Measurements from ENCODE around the gene ARHGAP18.

Gene ARHGAP18

GRCh38 chr6:129558248-129558647 lies 151.7 kb downstream of the ARHGAP18 start:
- no peaks in the 10 kb centered on the region for H3K9me3 ChIP-seq (ENCODE audit: control insufficient read depth, insufficient read depth, low read length)
- no peaks in the 10 kb centered on the region for H3K79me2 ChIP-seq (ENCODE audit: control insufficient read depth, low read length)
- no peaks in the 10 kb centered on the region for H3K4me1 ChIP-seq (ENCODE audit: control insufficient read depth, low read length)
- H3K4me3 ChIP-seq (ENCODE audit: low read length), result no peak overlapping the region
- H3K27me3 ChIP-seq (ENCODE audit: control insufficient read depth, low read length), result peaks cover 5% of the 10 kb centered on the region; the same call in 1 of the 2 replicates
- no peaks in the 10 kb centered on the region for H3K36me3 ChIP-seq (ENCODE audit: control insufficient read depth, low read length)
- no peak overlapping the region for H3K4me2 ChIP-seq (ENCODE audit: low read length)
- TF ChIP-seq CTCF (IDR thresholded peaks at IDR 0.05; ENCODE audit: low read depth, low read length, poor library complexity, severe bottlenecking) (no peak), EZH2phosphoT487 (IDR thresholded peaks at IDR 0.05; ENCODE audit: borderline replicate concordance, low read length) (no peak)
- H3K9me2 ChIP-seq (replicated peaks; ENCODE audit: control insufficient read depth, low read length), result no peaks in the 10 kb centered on the region
- H3F3A ChIP-seq (ENCODE audit: control insufficient read depth, insufficient read depth), result no peaks in the 10 kb centered on the region
- H4K20me1 ChIP-seq (ENCODE audit: control insufficient read depth, insufficient read depth, low read depth, low read length), result no peaks in the 10 kb centered on the region
- no peak overlapping the region for H3K27ac ChIP-seq (ENCODE audit: low read depth, low read length)

- TF ChIP-seq EZH2phosphoT487 (IDR thresholded peaks at IDR 0.05; ENCODE audit: borderline replicate concordance, low read length), result no peak
- TF ChIP-seq CTCF (IDR thresholded peaks at IDR 0.05; ENCODE audit: low read depth, low read length, poor library complexity, severe bottlenecking), result no peak
- Histone ChIP-seq H4K20me1 (ENCODE audit: control insufficient read depth, insufficient read depth, low read depth, low read length) (no peaks in the 10 kb centered on the region), H3K4me1 (ENCODE audit: control insufficient read depth, low read length) (no peaks in the 10 kb centered on the region), H3K27ac (ENCODE audit: low read depth, low read length) (no peak overlapping the region), H3K9me3 (ENCODE audit: control insufficient read depth, insufficient read depth, low read length) (no peaks in the 10 kb centered on the region), H3K4me2 (ENCODE audit: low read length) (no peak overlapping the region), H3F3A (ENCODE audit: control insufficient read depth, insufficient read depth) (no peaks in the 10 kb centered on the region), H3K79me2 (ENCODE audit: control insufficient read depth, low read length) (no peaks in the 10 kb centered on the region), H3K36me3 (ENCODE audit: control insufficient read depth, low read length) (no peaks in the 10 kb centered on the region), H3K9me2 (replicated peaks; ENCODE audit: control insufficient read depth, low read length) (no peaks in the 10 kb centered on the region), H3K27me3 (ENCODE audit: control insufficient read depth, low read length) (peaks cover 8% of the 10 kb centered on the region; the same call in 1 of the 2 replicates), H3K4me3 (ENCODE audit: low read length) (no peak overlapping the region)
These were observed 154.7 kb downstream of the ARHGAP18 start for GRCh38 chr6:129555206-129555832.

- H3K4me3 ChIP-seq (ENCODE audit: low read length), result no peak overlapping the region
- no peaks in the 10 kb centered on the region for H3K9me3 ChIP-seq (ENCODE audit: control insufficient read depth, insufficient read depth, low read length)
- H3K27ac ChIP-seq (ENCODE audit: low read depth, low read length), result no peak overlapping the region
- no peaks in the 10 kb centered on the region for H3F3A ChIP-seq (ENCODE audit: control insufficient read depth, insufficient read depth)
- no peaks in the 10 kb centered on the region for H3K9me2 ChIP-seq (replicated peaks; ENCODE audit: control insufficient read depth, low read length)
- no peaks in the 10 kb centered on the region for H4K20me1 ChIP-seq (ENCODE audit: control insufficient read depth, insufficient read depth, low read depth, low read length)
- peaks cover 7% of the 10 kb centered on the region; the same call in 1 of the 2 replicates for H3K27me3 ChIP-seq (ENCODE audit: control insufficient read depth, low read length)
- TF ChIP-seq EZH2phosphoT487 (IDR thresholded peaks at IDR 0.05; ENCODE audit: borderline replicate concordance, low read length) (no peak), CTCF (IDR thresholded peaks at IDR 0.05; ENCODE audit: low read depth, low read length, poor library complexity, severe bottlenecking) (no peak)
- H3K4me1 ChIP-seq (ENCODE audit: control insufficient read depth, low read length), result no peaks in the 10 kb centered on the region
- H3K79me2 ChIP-seq (ENCODE audit: control insufficient read depth, low read length), result no peaks in the 10 kb centered on the region
- H3K4me2 ChIP-seq (ENCODE audit: low read length), result no peak overlapping the region
- H3K36me3 ChIP-seq (ENCODE audit: control insufficient read depth, low read length), result no peaks in the 10 kb centered on the region
These were observed 157.6 kb downstream of the ARHGAP18 start for GRCh38 chr6:129552413-129552812.
